ENCODE measurements around the gene LTBP1. TPM values are rescaled to one million over a fixed set of nuclear protein-coding genes. Genes with fewer than 3 reads are reported as not detected.

LTBP1 gene
- total and polyA plus RNA-seq, 9 donors: 13.5 to 117 (median 41.8) TPM

DNA sequence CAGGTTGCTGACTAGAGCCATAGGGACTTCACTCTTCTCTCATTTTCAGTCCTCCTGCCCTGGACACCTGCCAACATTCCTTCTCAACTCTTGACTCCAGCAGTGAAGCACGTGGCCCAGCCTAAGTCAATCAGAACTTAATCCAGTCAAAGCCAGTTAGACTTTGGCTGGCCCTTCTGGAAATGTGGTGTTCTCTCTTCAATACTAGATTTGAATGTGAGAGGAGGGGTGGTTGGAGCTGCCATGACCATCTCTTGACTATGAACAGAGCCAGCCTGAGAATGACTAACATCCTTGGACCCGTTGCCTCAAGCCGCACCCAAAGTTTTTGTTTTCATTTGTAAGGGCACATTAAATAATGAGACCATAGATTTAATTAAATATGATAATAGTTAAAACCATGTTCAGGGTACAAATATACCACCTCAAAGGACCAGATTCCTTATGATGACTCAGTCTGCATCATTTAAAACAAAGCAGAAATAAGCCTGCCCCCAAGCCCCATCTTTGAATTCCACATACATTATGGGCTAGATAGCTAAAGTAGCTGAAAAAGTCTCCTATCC, 480.0 kb downstream of the LTBP1 start:
- intact Hi-C loops (cut with DNase I): no loop called here
- no peak for DNase-seq
- H3K36me3 ChIP-seq: no peaks in the 10 kb centered on the region
- no peak overlapping the region for H3K4me3 ChIP-seq
- no peak for TF ChIP-seq EP300 (IDR thresholded peaks at IDR 0.05)
- TF ChIP-seq POLR2A (IDR thresholded peaks at IDR 0.05): no peak
- TF ChIP-seq, protein P1, sequence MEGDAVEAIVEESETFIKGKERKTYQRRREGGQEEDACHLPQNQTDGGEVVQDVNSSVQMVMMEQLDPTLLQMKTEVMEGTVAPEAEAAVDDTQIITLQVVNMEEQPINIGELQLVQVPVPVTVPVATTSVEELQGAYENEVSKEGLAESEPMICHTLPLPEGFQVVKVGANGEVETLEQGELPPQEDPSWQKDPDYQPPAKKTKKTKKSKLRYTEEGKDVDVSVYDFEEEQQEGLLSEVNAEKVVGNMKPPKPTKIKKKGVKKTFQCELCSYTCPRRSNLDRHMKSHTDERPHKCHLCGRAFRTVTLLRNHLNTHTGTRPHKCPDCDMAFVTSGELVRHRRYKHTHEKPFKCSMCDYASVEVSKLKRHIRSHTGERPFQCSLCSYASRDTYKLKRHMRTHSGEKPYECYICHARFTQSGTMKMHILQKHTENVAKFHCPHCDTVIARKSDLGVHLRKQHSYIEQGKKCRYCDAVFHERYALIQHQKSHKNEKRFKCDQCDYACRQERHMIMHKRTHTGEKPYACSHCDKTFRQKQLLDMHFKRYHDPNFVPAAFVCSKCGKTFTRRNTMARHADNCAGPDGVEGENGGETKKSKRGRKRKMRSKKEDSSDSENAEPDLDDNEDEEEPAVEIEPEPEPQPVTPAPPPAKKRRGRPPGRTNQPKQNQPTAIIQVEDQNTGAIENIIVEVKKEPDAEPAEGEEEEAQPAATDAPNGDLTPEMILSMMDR (IDR thresholded peaks at IDR 0.05): no peak
- H3K27me3 ChIP-seq: no peaks in the 10 kb centered on the region
- no peaks in the 10 kb centered on the region for H3K4me1 ChIP-seq (ENCODE audit: insufficient read depth)
- WGBS, 3 donors: 58 to 74% (median 70%) methylated on average over 3 of the region's 3 CpGs
- H3K27ac ChIP-seq: no peak overlapping the region
- H3K9me3 ChIP-seq: no peaks in the 10 kb centered on the region

DNA sequence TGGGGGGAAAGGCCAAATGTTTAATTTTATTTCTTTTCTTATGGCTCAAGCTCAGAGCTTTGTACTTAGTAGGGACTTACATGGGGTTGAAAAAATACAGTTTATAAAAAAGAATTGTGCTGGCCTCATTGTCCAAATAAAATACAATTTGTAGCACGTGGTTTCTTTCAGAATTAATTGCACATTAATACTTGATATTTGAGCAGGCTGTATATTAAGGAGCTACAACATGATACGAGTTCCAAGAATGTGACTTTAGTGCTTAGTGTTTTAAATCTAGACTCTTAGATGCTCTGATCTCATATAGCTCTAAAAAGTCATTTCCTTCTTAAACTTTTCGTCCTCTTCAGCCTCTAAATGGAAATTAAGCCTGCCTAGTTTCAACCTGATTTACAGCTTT, 483.3 kb downstream of the LTBP1 start:
- no peak overlapping the region for H3K27ac ChIP-seq
- no peak for TF ChIP-seq POLR2A (IDR thresholded peaks at IDR 0.05)
- TF ChIP-seq, protein P1 (IDR thresholded peaks at IDR 0.05): no peak
- TF ChIP-seq EP300 (IDR thresholded peaks at IDR 0.05): no peak
- DNase-seq: no peak
- no peaks in the 10 kb centered on the region for H3K4me1 ChIP-seq (ENCODE audit: insufficient read depth)
- H3K36me3 ChIP-seq: no peaks in the 10 kb centered on the region
- WGBS, 3 donors: 40 to 66% (median 58%) methylated on average over 3 of the region's 3 CpGs
- no peaks in the 10 kb centered on the region for H3K27me3 ChIP-seq
- intact Hi-C loops (cut with DNase I): no loop called here
- H3K4me3 ChIP-seq: no peak overlapping the region
- no peaks in the 10 kb centered on the region for H3K9me3 ChIP-seq

DNA sequence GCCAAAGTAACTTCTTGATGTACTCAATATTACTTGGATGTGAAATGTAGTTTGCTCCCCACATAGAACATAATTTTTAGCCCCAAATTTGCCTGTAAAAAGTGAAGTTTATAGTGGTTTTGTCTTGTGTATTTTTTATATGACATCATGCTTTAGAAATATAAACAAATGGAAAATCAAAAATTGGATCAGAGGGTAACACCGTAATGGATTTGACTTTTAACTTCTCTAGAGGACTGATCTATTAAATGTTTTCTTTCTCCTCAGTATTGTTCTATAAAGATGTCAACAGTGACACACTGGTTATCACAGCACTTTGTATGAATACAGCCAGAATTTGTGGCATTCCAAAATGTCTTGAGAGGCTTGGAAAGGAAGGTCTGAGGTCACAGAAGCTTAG, 484.1 kb downstream of the LTBP1 start:
- intact Hi-C loops (cut with DNase I): no loop called here
- no peaks in the 10 kb centered on the region for H3K9me3 ChIP-seq
- H3K4me3 ChIP-seq: no peak overlapping the region
- no peaks in the 10 kb centered on the region for H3K27me3 ChIP-seq
- no peaks in the 10 kb centered on the region for H3K36me3 ChIP-seq
- WGBS, 3 donors: 69 to 81% (median 73%) methylated on average over 1 of the region's 1 CpG
- no peak for DNase-seq
- H3K4me1 ChIP-seq (ENCODE audit: insufficient read depth): no peaks in the 10 kb centered on the region
- no peak overlapping the region for H3K27ac ChIP-seq
- TF ChIP-seq POLR2A (IDR thresholded peaks at IDR 0.05): no peak
- no peak for TF ChIP-seq EP300 (IDR thresholded peaks at IDR 0.05)
- TF ChIP-seq, protein P1 (IDR thresholded peaks at IDR 0.05): no peak

DNA sequence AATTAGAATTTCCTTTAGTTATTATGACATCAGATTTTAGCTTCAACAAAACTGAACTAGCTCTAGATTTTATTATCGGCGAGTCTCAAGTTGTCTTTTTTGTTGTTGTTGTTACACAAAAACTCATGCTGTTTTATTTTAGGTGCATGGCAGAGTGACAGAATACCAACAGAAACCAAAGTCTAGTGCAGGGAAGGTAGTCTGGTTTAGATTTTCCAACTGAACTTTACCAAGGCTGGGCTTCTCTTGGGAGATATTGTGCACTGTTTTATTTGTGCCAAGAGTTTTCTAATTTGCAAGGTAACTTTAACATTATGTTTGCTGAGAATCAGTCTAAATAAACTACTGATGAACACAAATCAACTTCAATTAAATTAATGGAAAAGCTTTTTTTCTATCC, 486.1 kb downstream of the LTBP1 start:
- H3K27ac ChIP-seq: no peak overlapping the region
- H3K36me3 ChIP-seq: no peaks in the 10 kb centered on the region
- intact Hi-C loops (cut with DNase I): no loop called here
- no peaks in the 10 kb centered on the region for H3K27me3 ChIP-seq
- DNase-seq: no peak
- no peak for TF ChIP-seq EP300 (IDR thresholded peaks at IDR 0.05)
- TF ChIP-seq, protein P1 (IDR thresholded peaks at IDR 0.05): no peak
- no peak for TF ChIP-seq POLR2A (IDR thresholded peaks at IDR 0.05)
- H3K4me1 ChIP-seq (ENCODE audit: insufficient read depth): peaks cover 5% of the 10 kb centered on the region
- no peaks in the 10 kb centered on the region for H3K9me3 ChIP-seq
- WGBS, 3 donors: 77 to 89% (median 88%) methylated on average over 2 of the region's 2 CpGs
- H3K4me3 ChIP-seq: no peak overlapping the region

Data from ovary (tissue), 9 donors.